ENCODE data around the gene SPINDOC. TPM values are rescaled to one million over a fixed set of nuclear protein-coding genes. Genes with fewer than 3 reads are reported as not detected.
"Not testable (repeated sequence)": the region's sequence is repeated elsewhere in the genome, so short reads cannot be mapped to it uniquely, and the experiment has no call there.

SPINDOC gene
- total RNA-seq, 4 donors from 2014 or later, result 1.5 to 9.8 (median 5.2) TPM

DNA sequence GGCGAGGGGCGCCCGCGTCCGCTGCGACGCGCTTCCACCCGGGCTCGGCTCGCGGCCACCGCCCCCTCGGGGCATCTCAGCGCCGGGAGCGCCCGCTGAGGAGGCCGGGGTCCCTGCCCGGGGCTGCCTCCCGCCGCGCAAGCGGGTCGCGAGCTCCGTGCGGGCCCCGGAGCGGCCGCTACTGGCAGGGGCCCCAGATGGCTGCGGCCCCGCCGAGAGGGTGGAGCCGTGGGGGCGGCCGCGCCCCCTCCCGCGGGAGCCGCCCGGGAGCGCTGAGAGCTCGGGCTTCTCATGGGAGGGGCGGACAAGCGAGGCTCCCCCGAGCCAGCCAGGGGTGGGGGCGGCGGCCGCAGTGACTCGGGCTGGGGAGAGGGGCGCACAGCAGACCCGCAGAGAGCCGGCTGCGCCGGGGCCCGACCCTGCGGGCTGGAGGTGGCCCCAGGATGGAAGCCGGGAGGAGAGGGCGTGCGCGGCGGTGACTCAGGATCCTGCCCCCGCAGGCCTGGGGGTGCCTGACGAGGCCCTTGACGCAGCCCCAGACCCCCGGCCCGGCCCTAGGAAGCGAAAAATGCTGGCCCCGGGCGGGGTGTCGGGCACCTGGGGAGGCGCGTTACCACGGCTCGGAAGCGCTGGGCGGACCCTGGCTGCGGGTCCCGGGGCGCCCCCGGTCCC, 44.1 kb upstream of the SPINDOC start:
- 1% methylated on average over 27 of the region's 82 CpGs; no CpG with 5 or more reads in 1 of the 2 donors for WGBS, 2 donors (ENCODE audit: low coverage in 1 of 2)
- H3K27ac ChIP-seq, result peak overlapping the region; percentile 73 to 89 (median 82)
- TF ChIP-seq POLR2A (IDR thresholded peaks at IDR 0.05) (no peak), POLR2AphosphoS5 (IDR thresholded peaks at IDR 0.05) (no peak), EP300 (IDR thresholded peaks at IDR 0.05; ENCODE audit: low read depth) (no peak)
- TF ChIP-seq, protein P1, sequence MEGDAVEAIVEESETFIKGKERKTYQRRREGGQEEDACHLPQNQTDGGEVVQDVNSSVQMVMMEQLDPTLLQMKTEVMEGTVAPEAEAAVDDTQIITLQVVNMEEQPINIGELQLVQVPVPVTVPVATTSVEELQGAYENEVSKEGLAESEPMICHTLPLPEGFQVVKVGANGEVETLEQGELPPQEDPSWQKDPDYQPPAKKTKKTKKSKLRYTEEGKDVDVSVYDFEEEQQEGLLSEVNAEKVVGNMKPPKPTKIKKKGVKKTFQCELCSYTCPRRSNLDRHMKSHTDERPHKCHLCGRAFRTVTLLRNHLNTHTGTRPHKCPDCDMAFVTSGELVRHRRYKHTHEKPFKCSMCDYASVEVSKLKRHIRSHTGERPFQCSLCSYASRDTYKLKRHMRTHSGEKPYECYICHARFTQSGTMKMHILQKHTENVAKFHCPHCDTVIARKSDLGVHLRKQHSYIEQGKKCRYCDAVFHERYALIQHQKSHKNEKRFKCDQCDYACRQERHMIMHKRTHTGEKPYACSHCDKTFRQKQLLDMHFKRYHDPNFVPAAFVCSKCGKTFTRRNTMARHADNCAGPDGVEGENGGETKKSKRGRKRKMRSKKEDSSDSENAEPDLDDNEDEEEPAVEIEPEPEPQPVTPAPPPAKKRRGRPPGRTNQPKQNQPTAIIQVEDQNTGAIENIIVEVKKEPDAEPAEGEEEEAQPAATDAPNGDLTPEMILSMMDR (IDR thresholded peaks at IDR 0.05), result no peak
- no peaks in the 10 kb centered on the region for H3K9me3 ChIP-seq
- H3K4me3 ChIP-seq, result peak overlapping the region; percentile 79 to 94 (median 92)
- H3K4me1 ChIP-seq, result peaks cover 25 to 46% (median 39%) of the 10 kb centered on the region in 4 donors
- no peaks in the 10 kb centered on the region for H3K36me3 ChIP-seq
- in situ Hi-C loops (cut with MboI; ENCODE audit: low pct_ligation_motif_present in 1 of 4, low pct_unique_long_range_greater_than_20kb in 1 of 4, low sequenced_read_pairs in 3 of 4), result loop anchor here in 1 of 4 donors (10.0 kb wide), 1 partner anchor 176 kb away; no protein-coding TSS in a partner anchor
- H3K27me3 ChIP-seq, result peaks cover 25% of the 10 kb centered on the region
- DNase-seq, result peak; percentile 43
- intact Hi-C loops (cut with DNase I; ENCODE audit: low total_unique reads), result loop anchor here (5.0 to 10.0 kb wide), 2 partner anchors 43 to 84 kb away; partner anchors contain the start of genes RTN3 and SPINDOC

DNA sequence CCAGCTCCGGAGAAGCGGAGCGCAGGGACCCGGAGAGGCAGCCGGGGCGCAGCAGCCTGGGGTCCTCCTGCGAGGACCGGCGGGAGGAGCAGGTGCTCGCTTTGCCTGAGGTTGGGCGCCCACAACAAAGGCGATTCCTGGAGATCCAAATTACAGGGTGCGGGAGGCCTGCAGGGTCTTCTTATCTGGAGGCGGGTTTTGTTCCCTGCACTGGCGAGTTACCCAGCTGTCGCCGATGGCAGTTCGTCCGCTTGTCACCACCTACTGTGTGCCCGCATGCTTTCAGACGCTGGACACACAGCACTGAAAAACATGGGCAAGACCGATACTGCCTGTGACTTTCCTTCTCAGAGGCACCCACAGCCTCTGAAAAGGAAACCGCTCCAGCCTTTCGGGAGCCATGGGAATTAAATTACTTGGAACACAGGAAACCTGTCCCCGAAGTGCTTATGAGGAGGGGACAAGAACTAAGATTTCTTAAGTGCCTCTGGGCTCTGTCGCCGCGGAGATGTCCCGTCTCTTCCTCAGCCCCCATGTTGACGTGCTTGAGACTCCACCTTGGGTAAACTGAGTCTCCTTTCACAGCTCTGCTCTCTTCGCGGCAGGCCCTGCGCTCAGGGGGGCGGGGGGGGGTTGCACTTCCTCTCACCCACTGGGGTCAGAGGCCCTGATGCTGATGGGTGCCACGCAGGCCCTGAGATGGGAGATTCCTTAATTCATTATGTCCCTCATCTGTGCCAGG, 43.4 kb upstream of the SPINDOC start:
- Histone ChIP-seq H3K27me3 (peaks cover 25% of the 10 kb centered on the region), H3K4me3 (peak overlapping the region; percentile 79 to 94 (median 92)), H3K4me1 (peaks cover 19 to 39% (median 32%) of the 10 kb centered on the region in 4 donors), H3K36me3 (no peaks in the 10 kb centered on the region), H3K27ac (peak overlapping the region; percentile 73 to 89 (median 82)), H3K9me3 (no peaks in the 10 kb centered on the region)
- 14% methylated on average over 17 of the region's 35 CpGs; no CpG with 5 or more reads in 1 of the 2 donors for WGBS, 2 donors (ENCODE audit: low coverage in 1 of 2)
- in situ Hi-C loops (cut with MboI; ENCODE audit: low pct_ligation_motif_present in 1 of 4, low pct_unique_long_range_greater_than_20kb in 1 of 4, low sequenced_read_pairs in 3 of 4), result loop anchor here in 1 of 4 donors (10.0 kb wide), 1 partner anchor 175 kb away; no protein-coding TSS in a partner anchor
- intact Hi-C loops (cut with DNase I; ENCODE audit: low total_unique reads), result loop anchor here (5.0 to 10.0 kb wide), 2 partner anchors 42 to 85 kb away; partner anchors contain the start of genes RTN3 and SPINDOC
- no peak for TF ChIP-seq POLR2AphosphoS5 (IDR thresholded peaks at IDR 0.05)
- TF ChIP-seq POLR2A (IDR thresholded peaks at IDR 0.05), result no peak
- TF ChIP-seq EP300 (IDR thresholded peaks at IDR 0.05; ENCODE audit: low read depth), result no peak
- DNase-seq, result no peak

DNA sequence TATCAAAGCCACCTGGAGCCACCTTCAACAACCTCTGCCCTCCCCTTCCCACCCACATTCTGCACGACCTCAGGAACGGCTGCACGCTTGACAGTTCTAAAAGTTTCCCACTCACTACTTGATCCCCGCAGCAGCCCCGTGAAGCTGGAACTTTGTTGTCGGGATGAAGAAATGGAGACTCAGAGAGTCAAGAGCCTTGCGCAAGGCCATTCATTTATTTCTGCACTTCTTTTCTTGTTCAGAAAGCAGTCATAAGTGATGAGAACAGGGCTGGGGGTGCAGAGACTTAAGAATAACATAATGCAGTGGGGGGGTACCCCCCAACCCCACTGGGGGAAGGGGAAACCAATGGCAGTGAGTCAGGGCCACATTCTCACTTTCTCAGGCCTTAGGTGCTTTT, 42.5 kb upstream of the SPINDOC start:
- WGBS, 2 donors (ENCODE audit: low coverage in 1 of 2), result 81 to 84% methylated on average over 6 to 7 of the region's 7 CpGs
- H3K27me3 ChIP-seq, result peaks cover 25% of the 10 kb centered on the region
- no peak for DNase-seq
- no peak overlapping the region for H3K4me3 ChIP-seq
- TF ChIP-seq, protein P1 (IDR thresholded peaks at IDR 0.05), result no peak
- TF ChIP-seq EP300 (IDR thresholded peaks at IDR 0.05; ENCODE audit: low read depth) (no peak), POLR2A (IDR thresholded peaks at IDR 0.05) (no peak), POLR2AphosphoS5 (IDR thresholded peaks at IDR 0.05) (no peak)
- H3K36me3 ChIP-seq, result no peaks in the 10 kb centered on the region
- in situ Hi-C loops (cut with MboI; ENCODE audit: low pct_ligation_motif_present in 1 of 4, low pct_unique_long_range_greater_than_20kb in 1 of 4, low sequenced_read_pairs in 3 of 4), result no loop called here
- no peaks in the 10 kb centered on the region for H3K9me3 ChIP-seq
- no peak overlapping the region for H3K27ac ChIP-seq
- intact Hi-C loops (cut with DNase I; ENCODE audit: low total_unique reads), result no loop called here
- H3K4me1 ChIP-seq, result peaks cover 17 to 31% (median 24%) of the 10 kb centered on the region in 4 donors

DNA sequence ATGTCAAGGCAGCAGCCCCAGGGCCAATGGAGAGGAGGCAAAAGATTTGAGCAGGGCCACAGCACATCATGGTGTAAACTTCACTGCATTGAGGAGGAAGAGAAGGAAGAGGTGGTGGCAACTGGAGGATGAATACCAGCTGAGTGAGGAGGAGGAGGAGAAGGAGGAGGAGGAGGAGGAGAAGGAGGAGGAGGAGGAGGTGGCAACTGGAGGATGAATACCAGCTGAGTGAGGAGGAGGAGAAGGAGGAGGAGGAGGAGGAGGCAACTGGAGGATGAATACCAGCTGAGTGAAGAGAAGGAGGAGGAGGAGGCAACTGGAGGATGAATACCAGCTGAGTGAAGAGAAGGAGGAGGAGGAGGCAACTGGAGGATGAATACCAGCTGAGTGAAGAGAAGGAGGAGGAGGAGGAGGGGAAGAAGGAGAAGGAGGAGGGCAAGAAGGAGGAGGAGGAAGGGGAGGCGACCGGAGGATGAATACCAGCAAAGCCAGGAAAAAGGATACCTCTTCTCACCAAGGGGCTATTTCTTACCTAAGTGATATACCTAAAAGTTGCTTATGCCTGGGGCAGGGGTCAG, 41.4 kb upstream of the SPINDOC start:
- H3K9me3 ChIP-seq; in situ Hi-C loops (cut with MboI; ENCODE audit: low pct_ligation_motif_present in 1 of 4, low pct_unique_long_range_greater_than_20kb in 1 of 4, low sequenced_read_pairs in 3 of 4); H3K4me3 ChIP-seq; intact Hi-C loops (cut with DNase I; ENCODE audit: low total_unique reads); DNase-seq; H3K36me3 ChIP-seq; H3K27ac ChIP-seq: not testable (repeated sequence)
- Histone ChIP-seq H3K27me3 (peaks cover 25% of the 10 kb centered on the region), H3K4me1 (peaks cover 8 to 20% (median 13%) of the 10 kb centered on the region in 4 donors)
- WGBS, 2 donors (ENCODE audit: low coverage in 1 of 2), result 66 to 83% methylated on average over 2 of the region's 2 CpGs
